GM18526 (cell line): ENCODE data around the gene PIGX.

Experiments
- POLR2A ChIP-seq: IDR thresholded peaks from 3 replicates; pipeline ENCODE4 v1.6.1; 2011; ENCODE audit not compliant: insufficient read length; ENCODE audit errors: extremely low read depth

PIGX gene

GRCh38 chr3:196736670-196737374 lies 24.6 kb downstream of the PIGX start:
- TF ChIP-seq POLR2A = no peak

DNA sequence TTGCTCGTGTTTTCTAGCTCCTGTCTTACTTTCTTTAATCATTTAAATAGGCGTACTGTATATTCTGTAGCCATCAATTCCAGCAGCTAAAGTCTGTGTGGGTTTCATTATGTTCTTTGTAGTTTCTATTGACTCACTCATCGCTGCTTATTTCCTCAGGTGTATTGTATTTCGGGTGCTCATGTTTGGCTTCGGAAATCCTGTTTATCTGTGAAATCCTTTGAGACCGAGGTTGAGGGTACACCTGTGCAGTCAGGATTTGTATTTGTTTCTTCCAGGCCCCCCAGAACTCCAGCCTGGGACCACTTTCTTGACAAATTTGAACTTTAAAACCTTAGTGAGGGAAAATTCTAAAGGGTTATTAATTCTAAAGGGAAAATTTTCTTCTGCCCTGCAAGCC lies 25.5 kb downstream of the PIGX start:
- TF ChIP-seq POLR2A = no peak

DNA sequence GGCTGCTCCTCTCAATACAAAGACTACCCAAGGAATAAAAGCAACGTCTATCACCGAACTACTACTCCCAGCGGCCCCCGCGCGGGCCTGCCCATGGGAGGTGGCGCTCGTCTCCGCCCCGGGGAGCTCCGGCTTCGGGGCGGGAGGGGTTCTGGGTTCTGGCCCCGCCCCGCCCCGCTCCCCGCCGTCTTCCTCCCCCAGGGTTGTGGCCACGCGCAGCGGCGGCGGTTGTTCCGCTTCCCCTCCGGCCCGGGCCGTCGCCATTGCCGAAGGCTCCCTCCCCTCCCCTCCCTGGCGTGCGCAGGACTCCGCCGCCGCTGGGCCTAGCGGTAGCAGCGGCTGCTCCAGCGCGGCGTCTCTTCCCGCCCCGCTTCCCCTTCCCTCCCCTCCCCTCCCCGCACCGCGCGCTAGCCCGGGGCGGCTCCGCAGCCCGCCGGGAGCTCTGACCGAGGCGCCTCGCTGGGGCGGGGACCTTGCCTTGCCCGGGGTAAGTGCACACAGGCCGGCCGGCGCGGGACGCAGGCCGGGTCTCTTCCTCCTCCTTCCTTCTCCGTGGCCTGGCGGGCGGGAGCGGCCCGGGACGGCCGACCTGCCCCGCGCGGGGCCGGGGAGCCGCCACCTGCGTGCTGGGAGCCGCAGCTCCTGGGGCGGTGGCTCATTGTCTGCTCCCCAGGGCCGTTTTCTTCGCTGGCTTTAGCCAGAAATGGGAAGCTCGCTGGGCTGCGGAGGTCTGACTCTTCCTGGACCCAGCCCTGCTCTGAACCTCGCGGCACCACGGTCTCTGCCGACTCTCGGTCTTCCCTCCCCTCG lies 27.7 kb downstream of the PIGX start, which contains the start of gene PAK2:
Gene PAK2, plus strand, starts transcription at position 187 of the 810 bp plus-strand sequence. CDS start 42,790 bp downstream, outside the sequence.
- TF ChIP-seq POLR2A = peak; percentile 79

GRCh38 chr3:196740481-196741248 lies 28.5 kb downstream of the PIGX start:
- TF ChIP-seq POLR2A = no peak

- TF ChIP-seq POLR2A = no peak
Observed at GRCh38 chr3:196741249-196741889, 29.2 kb downstream of the PIGX start.

- TF ChIP-seq POLR2A = no peak
Observed at GRCh38 chr3:196749125-196749524, 36.9 kb downstream of the PIGX start.

GRCh38 chr3:196753201-196753600 lies 41.0 kb downstream of the PIGX start:
- no peak for TF ChIP-seq POLR2A

DNA sequence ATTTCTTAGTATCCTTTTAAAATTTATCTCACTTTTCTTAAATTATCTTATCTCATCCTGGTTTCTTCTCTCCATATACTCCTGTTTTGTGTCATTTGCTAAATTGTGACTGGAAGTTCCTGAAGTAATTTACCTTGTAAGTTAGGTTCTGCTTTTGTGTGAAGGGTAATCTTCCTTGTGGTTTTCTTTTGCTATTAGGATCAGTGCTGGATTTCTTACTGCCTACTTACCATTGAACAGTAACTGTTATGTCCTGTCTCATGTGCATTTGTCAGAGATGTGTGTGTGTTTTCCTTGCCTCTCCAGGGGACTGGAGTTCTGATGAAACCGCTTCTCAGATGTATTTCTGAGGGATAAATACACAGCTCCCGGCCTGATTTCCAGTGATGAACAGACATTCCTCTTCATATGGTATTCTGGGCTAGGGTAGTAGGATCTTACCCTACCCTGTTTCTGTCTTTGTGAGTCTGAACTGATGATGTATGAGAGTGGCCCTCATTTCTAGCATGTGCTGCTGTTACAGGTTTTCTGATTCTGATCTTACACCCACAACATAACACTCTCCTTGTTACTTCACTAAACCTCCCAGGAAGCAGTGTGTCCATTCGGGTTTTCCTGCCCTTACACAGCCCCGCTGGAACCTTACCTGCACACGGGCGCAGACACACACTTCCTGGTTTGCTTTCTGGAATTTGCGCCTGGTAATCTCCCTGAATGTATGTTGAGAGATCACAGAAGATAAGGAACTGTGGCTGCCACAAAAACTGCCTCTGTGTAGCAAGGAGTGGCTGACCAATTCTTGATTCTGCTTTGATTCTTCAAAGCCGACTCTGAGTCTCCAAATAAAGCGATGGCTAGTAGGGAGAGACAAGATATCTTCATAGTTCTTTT lies 42.2 kb downstream of the PIGX start:
- no peak for TF ChIP-seq POLR2A

- TF ChIP-seq POLR2A = no peak
Observed at GRCh38 chr3:196756732-196757131, 44.6 kb downstream of the PIGX start.

DNA sequence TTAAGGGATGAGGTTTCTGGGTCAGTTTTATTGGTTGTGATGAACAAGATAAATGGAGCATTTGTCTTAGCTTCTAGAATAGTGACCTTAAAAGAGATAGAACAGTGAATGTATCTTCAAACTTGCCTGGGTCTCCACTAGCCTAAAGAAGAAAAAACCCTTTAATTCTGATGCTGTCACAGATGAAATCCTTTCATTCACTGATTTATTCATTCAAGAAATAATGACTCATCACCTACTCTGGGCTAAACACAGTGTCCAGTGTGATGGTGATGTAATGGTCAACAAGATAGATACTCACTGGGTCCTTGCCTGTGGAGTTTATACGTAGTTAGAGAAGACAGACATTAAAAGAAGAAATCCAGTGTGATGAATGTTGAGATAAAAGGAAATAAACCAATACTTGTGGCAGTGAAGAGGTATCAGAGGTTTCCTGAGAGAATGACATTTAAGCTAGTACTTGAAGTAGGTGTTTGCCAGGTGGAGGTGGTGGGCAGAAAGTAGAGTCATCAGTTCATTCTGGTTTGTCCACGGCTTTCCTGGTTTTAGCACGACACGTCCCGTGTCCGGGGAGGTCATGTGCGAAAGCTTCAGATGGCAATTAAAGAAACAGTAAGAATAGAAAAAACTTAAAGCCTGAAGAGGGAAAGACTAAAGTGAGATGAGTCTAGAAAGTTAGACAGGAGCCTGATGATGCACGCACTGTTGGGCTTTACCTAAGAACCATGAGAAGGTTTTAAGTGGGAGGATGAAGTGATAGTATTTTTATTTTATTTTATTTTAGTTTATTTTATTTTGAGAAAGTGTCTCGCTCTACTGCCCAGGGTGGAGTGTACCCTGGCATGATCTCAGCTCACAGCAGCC lies 45.9 kb downstream of the PIGX start:
- TF ChIP-seq POLR2A = no peak

DNA sequence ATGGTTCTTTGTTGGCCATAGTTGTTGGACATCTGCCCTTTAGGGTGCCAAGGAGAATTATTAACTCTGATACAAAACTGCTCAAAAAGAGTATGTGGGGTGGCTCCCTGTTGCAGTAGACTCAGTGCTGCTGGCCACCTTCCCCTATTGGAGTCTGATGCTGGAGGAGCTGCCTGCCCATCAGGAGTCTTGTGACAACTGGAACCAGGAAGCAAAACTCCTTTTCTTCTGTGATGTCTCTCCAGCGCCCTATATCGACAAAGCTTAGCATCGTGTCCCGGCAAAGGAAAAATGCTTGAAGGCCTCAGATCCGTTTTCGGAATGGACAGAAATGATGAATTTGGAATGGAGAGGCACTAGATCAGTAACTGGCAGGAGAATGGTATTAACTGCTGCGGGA lies 51.0 kb downstream of the PIGX start:
- TF ChIP-seq POLR2A = no peak

DNA sequence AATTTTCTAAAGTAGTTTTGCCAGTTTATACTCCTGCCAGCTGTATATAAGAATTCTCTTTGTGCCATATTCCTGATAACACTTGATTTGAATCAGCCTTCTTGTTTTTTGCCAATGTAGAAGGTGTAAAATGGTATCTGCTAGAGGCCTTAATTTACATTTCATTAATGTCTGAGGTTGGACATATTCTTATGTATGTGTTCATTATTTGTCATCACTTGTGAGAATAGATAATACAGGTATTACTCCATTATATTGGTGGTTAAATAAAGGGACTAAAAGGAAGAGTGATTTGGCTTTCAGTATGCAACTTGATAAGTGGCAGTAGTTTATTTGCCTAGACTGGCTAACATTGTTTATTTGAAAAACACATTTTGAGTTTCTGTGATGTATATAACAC lies 53.3 kb downstream of the PIGX start:
- no peak for TF ChIP-seq POLR2A

- TF ChIP-seq POLR2A = no peak
Observed at GRCh38 chr3:196771067-196771466, 58.9 kb downstream of the PIGX start.
